Ascending aorta (tissue), 2 donors: Measurements from ENCODE around the gene GPR25. TPM values are rescaled to one million over a fixed set of nuclear protein-coding genes. Genes with fewer than 3 reads are reported as not detected.

ENCODE experiments used
- DNase-seq, 2 donors: peaks; one replicate each; pipeline ENCODE4 v3.0.0-alpha.2; 2019; ENCODE audit warnings: low spot score in 2 of 2
- H3K27ac ChIP-seq, 2 donors: fragments of 200-600 bp; sonication (generic); one replicate each; pipeline ENCODE4 v1.5.1; 2016 to 2017; ENCODE audit warnings: mild to moderate bottlenecking in 1 of 2
- H3K27me3 ChIP-seq: fragments of 200-600 bp; sonication (generic); one replicate; pipeline ENCODE4 v1.5.1; 2017
- H3K36me3 ChIP-seq, 2 donors: fragments of 200-600 bp; sonication (generic); one replicate each; pipeline ENCODE4 v1.5.1; 2016
- H3K4me1 ChIP-seq, 2 donors: fragments of 200-600 bp; sonication (generic); one replicate each; pipeline ENCODE4 v1.5.1; 2016 to 2017; ENCODE audit warnings: mild to moderate bottlenecking in 1 of 2
- H3K4me3 ChIP-seq, 2 donors: fragments of 200-600 bp; sonication (generic); one replicate each; pipeline ENCODE4 v1.5.1; 2016 to 2017; ENCODE audit warnings: mild to moderate bottlenecking in 1 of 2
- H3K9me3 ChIP-seq, 2 donors: fragments of 200-600 bp; sonication (generic); one replicate each; pipeline ENCODE4 v1.5.1; 2016
- intact Hi-C: fragments of 100-400 bp; cut with DNase I; formaldehyde crosslinking; loops from one replicate; pipeline ENCODE4 v1.15.1; 2023
- total RNA-seq: library from RNA; depleted of rRNA; stranded (reverse); fragments of >200 nt; gene quantifications from one replicate; pipeline ENCODE4 v1.1.0, GENCODE V29; 2016
- TF ChIP-seq, protein P1 (sequence below), 3 experiments: fragments of 200-600 bp in 2 of 3; fragments of 450-650 bp in 1 of 3; sonication (generic) in 2 of 3; IDR thresholded peaks; one replicate each; pipeline ENCODE4 v1.5.1; 2016 to 2019; ENCODE audit warnings: antibody characterized with exemption in 3 of 3, mild to moderate bottlenecking in 1 of 3, moderate library complexity in 1 of 3

Gene GPR25
- total RNA-seq, 1 donor from 2014 or later: not detected

GRCh38 chr1:200899451-200899915, 26.7 kb downstream of the GPR25 start:
- no peak for DNase-seq
- TF ChIP-seq, protein P1, sequence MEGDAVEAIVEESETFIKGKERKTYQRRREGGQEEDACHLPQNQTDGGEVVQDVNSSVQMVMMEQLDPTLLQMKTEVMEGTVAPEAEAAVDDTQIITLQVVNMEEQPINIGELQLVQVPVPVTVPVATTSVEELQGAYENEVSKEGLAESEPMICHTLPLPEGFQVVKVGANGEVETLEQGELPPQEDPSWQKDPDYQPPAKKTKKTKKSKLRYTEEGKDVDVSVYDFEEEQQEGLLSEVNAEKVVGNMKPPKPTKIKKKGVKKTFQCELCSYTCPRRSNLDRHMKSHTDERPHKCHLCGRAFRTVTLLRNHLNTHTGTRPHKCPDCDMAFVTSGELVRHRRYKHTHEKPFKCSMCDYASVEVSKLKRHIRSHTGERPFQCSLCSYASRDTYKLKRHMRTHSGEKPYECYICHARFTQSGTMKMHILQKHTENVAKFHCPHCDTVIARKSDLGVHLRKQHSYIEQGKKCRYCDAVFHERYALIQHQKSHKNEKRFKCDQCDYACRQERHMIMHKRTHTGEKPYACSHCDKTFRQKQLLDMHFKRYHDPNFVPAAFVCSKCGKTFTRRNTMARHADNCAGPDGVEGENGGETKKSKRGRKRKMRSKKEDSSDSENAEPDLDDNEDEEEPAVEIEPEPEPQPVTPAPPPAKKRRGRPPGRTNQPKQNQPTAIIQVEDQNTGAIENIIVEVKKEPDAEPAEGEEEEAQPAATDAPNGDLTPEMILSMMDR (IDR thresholded peaks at IDR 0.05): no peak
- intact Hi-C loops: no loop called here
- H3K4me3 ChIP-seq: no peak overlapping the region
- H3K27ac ChIP-seq: no peak overlapping the region
- H3K9me3 ChIP-seq: no peaks in the 10 kb centered on the region
- no peaks in the 10 kb centered on the region for H3K4me1 ChIP-seq
- H3K27me3 ChIP-seq: no peaks in the 10 kb centered on the region
- no peaks in the 10 kb centered on the region for H3K36me3 ChIP-seq

DNA sequence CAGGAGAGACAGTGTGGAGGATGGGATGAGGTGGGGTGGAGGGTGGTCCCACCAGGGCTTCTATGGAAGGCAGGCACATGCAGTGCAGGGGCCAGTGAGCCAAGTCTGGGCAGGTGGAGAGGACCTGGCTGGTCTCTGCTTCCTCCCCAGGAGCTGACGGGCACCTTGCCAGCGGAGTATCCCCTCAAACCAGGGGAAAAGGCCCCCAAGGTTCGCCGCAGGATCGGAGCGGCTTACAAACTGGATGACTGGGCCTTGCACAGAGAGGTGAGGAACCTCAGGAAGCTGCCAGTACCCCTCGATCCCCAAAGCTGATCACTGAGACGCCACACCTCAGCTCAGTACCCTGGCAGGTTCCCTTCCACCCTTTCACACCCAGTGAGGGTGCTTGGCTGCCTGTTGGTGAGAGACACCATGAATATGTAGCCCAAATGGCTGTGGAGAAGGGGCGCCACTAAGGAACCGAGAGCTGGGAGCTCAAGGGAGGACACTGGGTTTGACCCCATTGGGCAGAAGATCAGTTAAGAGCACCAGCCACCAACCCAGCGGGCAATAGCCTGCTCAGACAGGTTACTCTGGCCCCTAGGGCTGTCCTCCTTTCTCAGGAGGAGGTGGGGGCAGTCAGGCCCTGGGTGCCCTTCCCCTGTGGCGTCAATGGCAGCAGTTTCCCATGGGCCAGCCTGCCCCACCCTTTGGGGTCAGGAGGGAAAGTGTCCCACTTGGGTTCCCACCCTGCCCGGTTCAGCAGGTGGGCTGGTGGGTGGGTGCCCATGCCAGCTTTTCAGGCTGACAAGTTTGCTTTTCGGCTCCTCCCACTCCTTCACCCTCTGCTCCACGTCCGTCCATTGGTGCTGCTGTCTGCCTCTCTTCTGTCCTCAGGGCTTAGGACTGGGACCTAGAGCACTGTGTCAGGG, 27.4 kb downstream of the GPR25 start:
- TF ChIP-seq, protein P1 (IDR thresholded peaks at IDR 0.05): no peak
- Histone ChIP-seq H3K36me3 (no peaks in the 10 kb centered on the region), H3K27me3 (no peaks in the 10 kb centered on the region), H3K27ac (no peak overlapping the region), H3K4me1 (no peaks in the 10 kb centered on the region), H3K4me3 (no peak overlapping the region), H3K9me3 (no peaks in the 10 kb centered on the region)
- intact Hi-C loops: no loop called here
- DNase-seq: no peak

DNA sequence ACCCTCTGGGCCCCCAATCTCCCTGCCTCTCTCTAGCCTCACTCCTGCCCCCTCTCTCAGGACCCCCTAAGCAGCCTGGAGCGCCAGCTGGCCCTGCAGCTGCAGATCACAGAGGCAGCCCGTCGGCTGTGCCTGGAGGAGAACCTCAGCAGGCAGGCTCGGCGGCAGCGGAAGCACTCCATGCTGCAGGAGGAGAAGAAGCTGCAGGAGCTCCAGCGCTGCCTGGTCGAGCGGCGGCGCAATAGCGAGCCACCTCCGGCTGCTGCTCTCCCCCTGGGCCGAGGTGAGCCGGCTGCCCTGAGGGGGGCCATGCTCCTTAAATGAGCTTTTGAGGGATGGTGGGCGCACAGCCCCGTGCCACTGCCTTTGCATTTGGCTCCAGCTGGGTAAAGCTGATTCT, 28.1 kb downstream of the GPR25 start:
- intact Hi-C loops: no loop called here
- Histone ChIP-seq H3K27ac (no peak overlapping the region), H3K4me1 (no peaks in the 10 kb centered on the region), H3K27me3 (no peaks in the 10 kb centered on the region), H3K4me3 (no peak overlapping the region), H3K9me3 (no peaks in the 10 kb centered on the region), H3K36me3 (no peaks in the 10 kb centered on the region)
- DNase-seq: no peak
- TF ChIP-seq, protein P1 (IDR thresholded peaks at IDR 0.05): no peak

DNA sequence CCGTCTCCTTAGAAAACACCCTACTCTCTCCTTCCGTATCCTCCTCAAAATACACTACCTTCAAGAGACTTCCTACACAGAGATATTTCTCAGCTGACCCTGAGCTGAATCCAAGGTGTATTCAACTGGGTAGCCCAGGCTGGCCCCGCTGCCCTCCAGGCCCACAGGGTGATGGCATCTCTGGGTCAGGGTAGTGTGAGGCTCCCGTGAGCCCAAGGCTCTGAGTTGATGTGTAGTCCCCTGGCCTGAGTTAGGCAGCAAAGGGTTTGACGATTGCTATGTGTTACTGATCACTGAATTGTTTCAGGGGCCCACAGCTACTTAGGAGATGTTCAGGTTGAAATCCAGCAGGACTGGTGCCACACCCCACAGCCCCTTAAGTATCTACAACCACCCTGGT, 28.6 kb downstream of the GPR25 start:
- no peaks in the 10 kb centered on the region for H3K36me3 ChIP-seq
- H3K27me3 ChIP-seq: no peaks in the 10 kb centered on the region
- no peaks in the 10 kb centered on the region for H3K9me3 ChIP-seq
- TF ChIP-seq, protein P1 (IDR thresholded peaks at IDR 0.05): no peak
- intact Hi-C loops: no loop called here
- no peak overlapping the region for H3K27ac ChIP-seq
- no peak for DNase-seq
- no peak overlapping the region for H3K4me3 ChIP-seq
- H3K4me1 ChIP-seq: no peaks in the 10 kb centered on the region

DNA sequence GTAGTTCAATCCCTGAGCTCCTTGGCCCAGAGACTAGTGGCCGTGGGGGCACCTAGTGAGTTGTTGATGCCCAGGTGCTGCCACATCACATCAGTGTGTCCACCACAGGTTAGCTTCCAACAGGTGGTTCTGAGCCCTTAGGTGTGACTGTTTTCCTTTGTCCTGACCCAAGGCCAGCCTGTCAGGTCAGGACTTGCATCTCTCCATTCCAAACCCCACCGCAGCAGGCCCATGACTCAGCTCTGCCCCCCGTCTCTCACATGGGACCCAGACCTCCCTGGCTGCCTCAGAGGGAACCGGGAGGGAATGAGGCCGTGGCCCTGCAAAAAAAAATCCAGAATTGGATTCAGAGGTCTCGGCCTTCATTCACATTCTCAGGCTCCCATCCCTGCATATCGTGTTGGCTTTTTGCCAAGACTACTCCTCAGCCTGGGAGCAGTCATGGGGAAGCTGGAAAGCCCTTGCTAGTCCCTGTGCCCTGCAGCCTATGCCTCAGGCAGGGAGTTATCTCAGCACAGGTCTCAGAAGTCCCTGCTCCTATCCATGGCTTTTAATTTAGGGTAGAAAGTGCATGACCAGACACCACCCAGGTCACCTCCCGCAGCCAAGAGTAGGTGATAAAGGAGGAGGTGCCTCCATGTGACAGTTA, 29.1 kb downstream of the GPR25 start:
- no peak overlapping the region for H3K27ac ChIP-seq
- intact Hi-C loops: no loop called here
- TF ChIP-seq, protein P1 (IDR thresholded peaks at IDR 0.05): no peak
- H3K27me3 ChIP-seq: no peaks in the 10 kb centered on the region
- no peaks in the 10 kb centered on the region for H3K36me3 ChIP-seq
- H3K9me3 ChIP-seq: no peaks in the 10 kb centered on the region
- no peak for DNase-seq
- H3K4me1 ChIP-seq: no peaks in the 10 kb centered on the region
- H3K4me3 ChIP-seq: no peak overlapping the region
